Measurements from ENCODE around the gene TMOD4. TPM values are rescaled to one million over a fixed set of nuclear protein-coding genes. Genes with fewer than 3 reads are reported as not detected.
"Not testable (repeated sequence)": the region's sequence is repeated elsewhere in the genome, so short reads cannot be mapped to it uniquely, and the experiment has no call there.

TMOD4 gene
- total RNA-seq, 1 donor from 2014 or later, result 2.7 TPM

GRCh38 chr1:151189637-151190445 lies 14.1 kb upstream of the TMOD4 start, which contains the start of gene VPS72:
TSS of gene VPS72 (minus strand) at chr1:151190197. CDS start at chr1:151190121, 76 bp downstream.
- H3K9me3 Mint-ChIP-seq, result no peaks in the 10 kb centered on the region
- peaks cover 26% of the 10 kb centered on the region for H3K4me1 Mint-ChIP-seq
- peak within 1 kb of the TSS; percentile 99 for H3K27ac Mint-ChIP-seq (ENCODE audit: unreplicated experiment)
- peak; percentile 67 for DNase-seq (ENCODE audit: low read depth, low spot score)
- TF ChIP-seq CTCF (conservative IDR thresholded peaks at IDR 0.05), result no peak
- H3K4me3 Mint-ChIP-seq, result peak within 1 kb of the TSS; percentile 100
- H3K27me3 Mint-ChIP-seq (ENCODE audit: low read depth), result peaks cover 22% of the 10 kb centered on the region
- H3K36me3 Mint-ChIP-seq (ENCODE audit: low read depth), result peaks cover 4% of the 10 kb centered on the region

GRCh38 chr1:151188667-151189066 lies 12.9 kb upstream of the TMOD4 start:
- H3K27ac Mint-ChIP-seq (ENCODE audit: unreplicated experiment); DNase-seq (ENCODE audit: low read depth, low spot score); H3K9me3 Mint-ChIP-seq; H3K36me3 Mint-ChIP-seq (ENCODE audit: low read depth): not testable (repeated sequence)
- Mint-ChIP-seq H3K4me3 (peak overlapping the region; percentile 100), H3K27me3 (ENCODE audit: low read depth) (peaks cover 16% of the 10 kb centered on the region), H3K4me1 (peaks cover 26% of the 10 kb centered on the region)

- no peak for DNase-seq (ENCODE audit: low read depth, low spot score)
- Mint-ChIP-seq H3K9me3 (no peaks in the 10 kb centered on the region), H3K36me3 (ENCODE audit: low read depth) (peaks cover 16% of the 10 kb centered on the region), H3K4me3 (peak overlapping the region; percentile 61), H3K27ac (ENCODE audit: unreplicated experiment) (no peak overlapping the region), H3K27me3 (ENCODE audit: low read depth) (peaks cover 6% of the 10 kb centered on the region), H3K4me1 (peaks cover 26% of the 10 kb centered on the region)
- TF ChIP-seq CTCF (conservative IDR thresholded peaks at IDR 0.05), result no peak
Observed at GRCh38 chr1:151187205-151187604, 11.4 kb upstream of the TMOD4 start.

- TF ChIP-seq CTCF (conservative IDR thresholded peaks at IDR 0.05), result no peak
Observed at GRCh38 chr1:151184211-151184610, 8.4 kb upstream of the TMOD4 start.

GRCh38 chr1:151176514-151177045 lies 799 bp upstream of the TMOD4 start:
- no peak overlapping the region for H3K27ac Mint-ChIP-seq (ENCODE audit: unreplicated experiment)
- DNase-seq (ENCODE audit: low read depth, low spot score), result no peak
- TF ChIP-seq CTCF (conservative IDR thresholded peaks at IDR 0.05), result no peak

More at GRCh38 chr1:151184211-151184610, 8.4 kb upstream of the TMOD4 start:
- Mint-ChIP-seq H3K4me1 (peaks cover 14% of the 10 kb centered on the region), H3K9me3 (no peaks in the 10 kb centered on the region), H3K27me3 (ENCODE audit: low read depth) (no peaks in the 10 kb centered on the region), H3K4me3 (no peak overlapping the region), H3K36me3 (ENCODE audit: low read depth) (peaks cover 26% of the 10 kb centered on the region), H3K27ac (ENCODE audit: unreplicated experiment) (peak overlapping the region; percentile 38)
- no peak for DNase-seq (ENCODE audit: low read depth, low spot score)

More at GRCh38 chr1:151176514-151177045, 799 bp upstream of the TMOD4 start:
- no peaks in the 10 kb centered on the region for H3K9me3 Mint-ChIP-seq
- H3K36me3 Mint-ChIP-seq (ENCODE audit: low read depth), result peaks cover 21% of the 10 kb centered on the region
- H3K4me3 Mint-ChIP-seq, result no peak overlapping the region
- no peaks in the 10 kb centered on the region for H3K27me3 Mint-ChIP-seq (ENCODE audit: low read depth)
- no peaks in the 10 kb centered on the region for H3K4me1 Mint-ChIP-seq

All from neural crest cell (in vitro differentiated cells).